ENCODE data around the gene TBCK.

- TF ChIP-seq EZH2 (IDR thresholded peaks at IDR 0.05; ENCODE audit: borderline replicate concordance, low read length) (no peak), CTCF (conservative IDR thresholded peaks at IDR 0.05 in 1 of 2, IDR thresholded peaks at IDR 0.05 in 1 of 2; ENCODE audit: extremely low read depth in 1 of 2, insufficient read depth in 1 of 2, low read depth in 1 of 2, low read length in 2 of 2) (no peak)
These were observed 121.2 kb downstream of the TBCK start for GRCh38 chr4:106194801-106195200.

All from mammary epithelial cell (primary cell).